Activated CD4-positive, alpha-beta T cell treated with anti-CD3 and anti-CD28 coated beads, Interleukin-2, amount 10 ng/mL, durations not matched to agents 24 days and 14 days (primary cell): ENCODE results near the gene TYR. TPM values are rescaled to one million over a fixed set of nuclear protein-coding genes. Genes with fewer than 3 reads are reported as not detected.
"Not testable (repeated sequence)": the region's sequence is repeated elsewhere in the genome, so short reads cannot be mapped to it uniquely, and the experiment has no call there.

ENCODE experiments used
- DNase-seq: peaks from one replicate; pipeline ENCODE4 v3.0.0; 2022
- H3K27ac Mint-ChIP-seq: one replicate; pipeline ENCODE4 v1.8.0; 2022; ENCODE audit warnings: mild to moderate bottlenecking, mixed read lengths
- H3K27me3 Mint-ChIP-seq: one replicate; pipeline ENCODE4 v1.8.0; 2022; ENCODE audit warnings: mixed read lengths
- H3K36me3 Mint-ChIP-seq: one replicate; pipeline ENCODE4 v1.8.0; 2022; ENCODE audit warnings: low read depth, mild to moderate bottlenecking, mixed read lengths
- H3K4me1 Mint-ChIP-seq: one replicate; pipeline ENCODE4 v1.8.0; 2021; ENCODE audit warnings: mixed read lengths
- H3K4me3 Mint-ChIP-seq: one replicate; pipeline ENCODE4 v1.8.0; 2022; ENCODE audit warnings: mild to moderate bottlenecking, moderate library complexity, mixed read lengths
- H3K9me3 Mint-ChIP-seq: one replicate; pipeline ENCODE4 v1.8.0; 2021; ENCODE audit warnings: mixed read lengths
- intact Hi-C: fragments of 100-400 bp; cut with micrococcal nuclease; formaldehyde crosslinking; loops from one replicate; pipeline ENCODE4 v1.15.1; 2023
- total RNA-seq: library from RNA; stranded (reverse); gene quantifications from 2 replicates; pipeline ENCODE4 v1.2.3, GENCODE V29; 2022

The TYR gene
- total RNA-seq, 1 donor from 2014 or later: not detected

DNA sequence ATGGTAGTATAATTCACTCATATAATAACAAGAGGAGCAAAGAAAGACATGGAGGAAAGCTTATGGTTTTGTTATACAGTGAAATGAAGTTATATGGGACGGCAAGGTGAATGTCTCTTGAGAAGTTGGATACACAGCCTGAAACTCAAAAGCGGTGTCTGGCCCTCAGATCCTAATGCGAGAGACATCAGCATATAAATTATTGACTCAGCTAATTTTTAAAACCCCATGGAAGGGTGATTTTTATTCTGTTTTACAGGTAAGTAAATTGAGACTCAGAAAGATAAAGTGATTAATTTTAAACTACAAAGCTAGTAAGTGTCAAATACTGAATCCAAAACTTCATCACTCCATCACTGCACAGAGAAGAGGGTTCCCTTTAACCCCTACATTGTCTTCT, 110.3 kb downstream of the TYR start:
- DNase-seq, H3K4me3 Mint-ChIP-seq, H3K27ac Mint-ChIP-seq, H3K27me3 Mint-ChIP-seq, H3K9me3 Mint-ChIP-seq, H3K4me1 Mint-ChIP-seq, intact Hi-C loops, H3K36me3 Mint-ChIP-seq: not testable (repeated sequence)

DNA sequence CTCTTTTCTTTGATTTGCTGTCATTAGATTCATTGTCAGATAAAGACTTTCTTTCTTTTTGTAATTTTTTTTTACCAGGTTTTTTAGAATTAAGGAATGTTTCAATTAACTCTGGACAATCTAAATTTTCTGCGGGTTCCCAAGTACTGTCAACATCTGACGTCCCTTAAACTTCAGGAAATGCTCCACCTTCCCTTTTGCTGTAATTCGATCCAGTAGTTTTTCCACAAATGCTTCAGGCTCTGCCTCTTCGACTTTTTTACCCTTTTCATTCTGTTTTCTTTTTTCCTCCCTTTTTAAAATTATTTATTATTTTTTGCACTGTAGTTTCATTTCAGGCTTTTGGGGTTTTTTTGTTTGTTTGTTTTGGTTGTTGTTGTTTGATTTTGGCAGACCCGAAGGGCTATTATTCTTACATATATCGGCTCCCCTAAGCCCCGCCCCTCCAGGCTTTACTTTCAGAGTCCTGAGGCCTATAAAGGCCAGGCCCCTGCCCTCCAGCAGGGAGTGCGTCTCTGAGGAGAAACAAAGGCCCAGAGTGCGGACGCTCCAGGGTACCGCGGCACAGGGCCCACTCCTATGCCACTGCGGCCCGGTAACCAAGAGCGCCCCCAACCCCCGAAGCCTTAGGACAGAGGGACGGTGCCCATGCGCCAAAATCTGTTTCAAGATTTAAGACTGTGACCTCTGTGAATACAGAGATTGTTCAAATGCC, 116.4 kb downstream of the TYR start:
- H3K9me3 Mint-ChIP-seq: no peaks in the 10 kb centered on the region

DNA sequence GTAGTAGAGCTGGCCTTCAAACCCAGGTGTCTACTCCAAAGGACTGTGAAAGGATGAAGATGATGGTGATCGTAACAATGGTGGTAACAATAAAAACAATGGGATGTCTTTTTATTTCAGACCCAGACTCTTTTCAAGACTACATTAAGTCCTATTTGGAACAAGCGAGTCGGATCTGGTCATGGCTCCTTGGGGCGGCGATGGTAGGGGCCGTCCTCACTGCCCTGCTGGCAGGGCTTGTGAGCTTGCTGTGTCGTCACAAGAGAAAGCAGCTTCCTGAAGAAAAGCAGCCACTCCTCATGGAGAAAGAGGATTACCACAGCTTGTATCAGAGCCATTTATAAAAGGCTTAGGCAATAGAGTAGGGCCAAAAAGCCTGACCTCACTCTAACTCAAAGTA, 117.3 kb downstream of the TYR start:
- H3K4me3 Mint-ChIP-seq, H3K4me1 Mint-ChIP-seq, H3K27me3 Mint-ChIP-seq, H3K9me3 Mint-ChIP-seq, DNase-seq, intact Hi-C loops, H3K27ac Mint-ChIP-seq, H3K36me3 Mint-ChIP-seq: not testable (repeated sequence)

More for the DNA sequence above, 116.4 kb downstream of the TYR start:
- no peaks in the 10 kb centered on the region for H3K27me3 Mint-ChIP-seq
- no peak for DNase-seq
- H3K4me3 Mint-ChIP-seq: no peak overlapping the region
- no peaks in the 10 kb centered on the region for H3K36me3 Mint-ChIP-seq
- H3K27ac Mint-ChIP-seq: no peak overlapping the region
- no peaks in the 10 kb centered on the region for H3K4me1 Mint-ChIP-seq
- intact Hi-C loops: no loop called here

DNA sequence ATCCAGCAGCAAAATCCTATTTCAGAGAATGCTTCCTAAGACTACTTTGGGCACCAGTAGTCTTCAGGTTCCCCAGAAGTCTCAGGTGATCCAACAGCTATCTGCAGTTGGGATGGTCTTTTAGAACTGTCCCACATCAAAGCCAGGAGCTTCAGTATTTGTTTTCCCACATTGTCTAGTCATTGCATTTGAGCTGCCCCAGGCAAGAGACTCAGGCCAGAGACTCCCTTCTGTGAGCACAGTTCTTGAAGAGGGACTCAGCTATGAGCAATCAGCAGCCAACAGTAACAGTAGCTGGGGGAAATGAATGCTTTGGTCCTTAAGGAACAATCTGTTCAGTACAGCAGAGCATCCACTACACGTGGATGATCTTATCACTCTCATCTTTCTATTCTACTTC, 125.4 kb downstream of the TYR start:
- H3K9me3 Mint-ChIP-seq, H3K4me1 Mint-ChIP-seq, intact Hi-C loops, H3K27me3 Mint-ChIP-seq, H3K4me3 Mint-ChIP-seq, H3K36me3 Mint-ChIP-seq, DNase-seq, H3K27ac Mint-ChIP-seq: not testable (repeated sequence)

DNA sequence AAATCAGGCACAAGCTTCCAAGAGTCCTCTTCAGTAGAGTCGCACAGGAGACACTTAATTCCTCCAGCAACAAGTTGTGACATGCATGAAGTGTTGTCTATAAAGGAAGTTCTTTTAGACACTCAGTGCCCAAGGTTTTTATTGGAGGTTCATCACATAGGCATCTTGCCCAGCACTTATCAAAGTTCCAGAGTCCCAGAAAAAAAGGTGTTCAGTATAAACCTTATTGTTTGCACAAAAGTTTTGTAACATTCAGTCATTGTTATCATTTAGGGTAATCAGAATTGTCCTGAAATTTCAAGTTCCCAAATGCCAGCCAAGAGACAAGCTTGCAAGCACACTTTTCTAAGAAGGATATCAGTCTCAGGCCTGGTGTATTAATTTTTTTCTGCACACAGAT, 130.6 kb downstream of the TYR start:
- DNase-seq, H3K9me3 Mint-ChIP-seq, intact Hi-C loops, H3K36me3 Mint-ChIP-seq, H3K27me3 Mint-ChIP-seq, H3K4me3 Mint-ChIP-seq, H3K4me1 Mint-ChIP-seq, H3K27ac Mint-ChIP-seq: not testable (repeated sequence)

DNA sequence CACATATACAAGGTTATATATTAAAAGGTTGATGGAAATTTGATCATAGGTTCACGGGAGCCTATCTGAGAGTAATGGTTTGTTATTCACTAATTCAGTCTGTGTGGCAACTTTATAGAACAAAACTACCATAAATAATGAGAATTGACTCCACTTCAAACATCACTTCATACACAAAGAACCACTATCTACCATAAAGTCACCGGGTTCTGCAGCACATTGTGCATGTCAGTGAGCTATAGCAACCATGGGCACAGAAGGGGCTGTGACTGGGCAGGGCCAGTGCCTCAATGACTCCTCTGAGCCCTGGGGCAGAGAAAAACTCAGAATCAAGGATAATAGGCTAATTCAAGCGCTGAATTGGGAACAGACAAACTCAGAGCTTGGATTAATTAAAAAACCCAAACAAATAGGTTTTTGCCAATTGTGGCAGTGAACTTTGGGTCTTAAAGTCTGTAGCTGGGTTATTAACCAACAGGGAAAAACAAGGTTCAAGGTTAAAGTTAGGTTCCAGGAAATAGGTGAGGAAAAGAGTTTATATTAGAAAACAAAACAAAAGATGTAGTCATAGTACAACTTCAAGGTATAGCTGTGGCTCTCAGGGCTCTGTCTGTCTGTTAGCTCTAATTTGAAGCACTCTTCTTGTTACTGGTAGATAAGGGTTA, 131.8 kb downstream of the TYR start:
- DNase-seq, H3K36me3 Mint-ChIP-seq, H3K9me3 Mint-ChIP-seq, intact Hi-C loops, H3K27ac Mint-ChIP-seq, H3K4me1 Mint-ChIP-seq, H3K27me3 Mint-ChIP-seq, H3K4me3 Mint-ChIP-seq: not testable (repeated sequence)

DNA sequence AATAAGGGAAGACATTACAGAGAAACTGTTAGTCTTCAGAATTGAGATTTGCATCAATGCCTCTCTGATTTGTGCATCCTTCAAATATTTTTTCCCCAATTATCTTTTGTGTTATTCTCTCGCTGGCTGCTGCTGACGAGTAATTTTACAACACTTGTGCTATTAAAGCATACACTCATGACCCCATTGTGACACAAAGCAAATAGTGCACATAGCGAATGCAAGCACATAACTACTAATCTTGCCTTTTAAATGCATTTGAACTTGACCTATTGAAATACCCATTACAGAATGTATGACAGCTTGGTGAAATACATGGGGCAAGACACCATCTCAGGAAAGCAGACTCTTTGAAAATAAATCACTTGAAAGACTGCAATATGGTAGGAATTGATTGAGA, 132.9 kb downstream of the TYR start:
- intact Hi-C loops, H3K36me3 Mint-ChIP-seq, H3K4me3 Mint-ChIP-seq, H3K27me3 Mint-ChIP-seq, H3K9me3 Mint-ChIP-seq, H3K27ac Mint-ChIP-seq, DNase-seq, H3K4me1 Mint-ChIP-seq: not testable (repeated sequence)

DNA sequence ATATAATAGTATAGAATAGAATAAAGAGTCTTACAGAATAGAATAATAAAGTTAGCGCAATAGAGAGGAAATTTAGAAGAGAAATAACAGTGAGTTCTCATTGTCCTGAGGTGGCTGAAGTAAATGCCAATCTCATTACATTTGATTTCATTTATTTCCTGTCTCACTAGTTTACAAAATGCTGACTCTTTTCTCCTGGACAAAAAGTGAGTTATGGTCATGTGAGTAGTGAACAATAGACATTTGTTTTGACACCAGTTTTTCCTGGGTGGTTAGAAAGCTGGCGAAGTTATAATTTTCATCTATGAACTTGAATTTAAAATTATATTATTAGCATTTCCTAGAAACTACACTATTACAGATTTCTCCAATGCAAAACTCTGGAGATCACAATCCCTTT, 143.7 kb downstream of the TYR start:
- Mint-ChIP-seq H3K27ac (no peak overlapping the region), H3K36me3 (no peaks in the 10 kb centered on the region), H3K4me1 (no peaks in the 10 kb centered on the region), H3K9me3 (peaks cover 7% of the 10 kb centered on the region), H3K27me3 (no peaks in the 10 kb centered on the region), H3K4me3 (no peak overlapping the region)
- DNase-seq: no peak
- intact Hi-C loops: no loop called here

DNA sequence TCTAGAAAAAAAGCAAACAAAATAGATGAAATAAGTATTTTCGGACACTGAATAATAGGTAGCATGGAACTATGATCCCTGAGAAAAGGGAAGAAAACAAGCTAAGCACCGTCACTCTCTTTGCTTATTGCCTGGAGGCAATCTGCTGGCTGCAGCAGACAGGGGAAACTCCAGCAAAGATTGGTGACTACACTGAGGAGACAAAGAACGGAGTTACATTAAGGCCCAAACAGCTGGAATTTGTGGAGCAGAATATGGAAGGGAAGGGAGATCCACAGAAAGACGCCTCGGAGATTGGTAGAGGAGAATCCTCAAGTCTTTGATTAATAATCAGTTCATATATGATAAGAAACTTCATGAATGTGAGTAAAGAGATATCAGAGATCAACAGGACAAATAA, 150.2 kb downstream of the TYR start:
- Mint-ChIP-seq H3K27me3 (no peaks in the 10 kb centered on the region), H3K9me3 (no peaks in the 10 kb centered on the region), H3K27ac (no peak overlapping the region), H3K4me1 (no peaks in the 10 kb centered on the region), H3K36me3 (no peaks in the 10 kb centered on the region), H3K4me3 (no peak overlapping the region)
- intact Hi-C loops: no loop called here
- no peak for DNase-seq

DNA sequence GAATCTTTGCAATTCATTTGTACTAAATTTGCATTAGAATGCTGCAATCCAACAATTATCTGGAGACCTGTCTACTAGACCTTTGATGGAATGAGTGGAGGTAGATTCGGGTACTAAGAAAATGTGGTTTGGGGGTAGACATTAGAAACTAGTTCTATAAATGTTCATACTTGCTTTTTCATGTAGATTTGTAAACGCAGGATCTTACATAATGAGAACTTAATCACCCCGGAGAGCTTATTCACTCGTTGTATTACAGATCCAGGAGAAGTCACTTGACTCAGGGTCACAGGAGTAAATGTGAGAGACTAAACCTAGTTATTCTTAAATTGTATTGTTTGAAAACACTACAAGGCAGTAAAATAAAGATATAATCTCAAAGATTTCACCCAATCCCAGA, 154.3 kb downstream of the TYR start:
- H3K27me3 Mint-ChIP-seq, H3K36me3 Mint-ChIP-seq, H3K4me1 Mint-ChIP-seq, intact Hi-C loops, DNase-seq, H3K4me3 Mint-ChIP-seq, H3K9me3 Mint-ChIP-seq, H3K27ac Mint-ChIP-seq: not testable (repeated sequence)

DNA sequence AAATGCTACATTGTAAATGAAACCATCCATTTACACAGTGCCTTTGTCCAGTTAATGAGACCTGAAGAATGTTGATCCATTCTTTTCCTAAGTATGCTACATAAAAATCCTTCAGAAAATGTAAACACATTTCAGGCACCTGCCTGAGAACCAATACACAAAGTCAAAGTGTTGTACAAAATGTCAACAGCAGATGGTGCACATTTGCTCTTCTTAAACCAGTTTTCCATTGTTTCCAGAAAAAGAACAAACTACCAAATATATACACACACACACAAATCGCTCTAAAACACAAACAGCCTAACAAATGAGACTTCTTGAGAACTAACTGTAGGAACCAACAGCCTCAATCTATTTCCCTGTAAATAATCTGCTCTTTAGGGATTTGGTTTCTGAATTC, 156.0 kb downstream of the TYR start:
- H3K36me3 Mint-ChIP-seq, intact Hi-C loops, DNase-seq, H3K27me3 Mint-ChIP-seq, H3K9me3 Mint-ChIP-seq, H3K27ac Mint-ChIP-seq, H3K4me1 Mint-ChIP-seq, H3K4me3 Mint-ChIP-seq: not testable (repeated sequence)

DNA sequence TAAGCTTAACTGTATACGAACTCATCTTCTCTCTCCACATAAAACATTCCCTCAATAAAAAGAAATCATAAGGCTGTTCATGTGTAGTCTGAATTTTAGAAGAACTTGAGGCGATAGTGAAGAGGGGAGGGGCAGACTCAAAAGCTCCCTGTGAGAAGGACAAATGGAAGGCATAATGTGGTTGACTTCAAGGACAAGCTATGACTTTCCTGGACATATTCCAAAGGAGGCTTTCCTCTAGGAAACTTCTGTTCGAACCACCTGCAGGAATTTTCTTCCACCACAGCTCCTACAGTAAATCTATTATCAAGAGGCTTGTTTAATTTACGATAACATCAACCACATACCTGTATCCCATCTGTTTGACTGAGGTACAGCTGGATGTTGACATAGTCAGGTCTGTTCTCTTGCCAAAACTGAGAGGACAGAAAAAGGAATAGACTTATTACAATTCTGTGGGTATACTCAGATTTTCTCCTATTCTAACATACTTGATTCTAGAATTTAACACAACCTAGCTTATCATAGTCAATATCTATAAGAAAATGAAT, 159.5 kb downstream of the TYR start:
- not testable (repeated sequence) for H3K27me3 Mint-ChIP-seq

DNA sequence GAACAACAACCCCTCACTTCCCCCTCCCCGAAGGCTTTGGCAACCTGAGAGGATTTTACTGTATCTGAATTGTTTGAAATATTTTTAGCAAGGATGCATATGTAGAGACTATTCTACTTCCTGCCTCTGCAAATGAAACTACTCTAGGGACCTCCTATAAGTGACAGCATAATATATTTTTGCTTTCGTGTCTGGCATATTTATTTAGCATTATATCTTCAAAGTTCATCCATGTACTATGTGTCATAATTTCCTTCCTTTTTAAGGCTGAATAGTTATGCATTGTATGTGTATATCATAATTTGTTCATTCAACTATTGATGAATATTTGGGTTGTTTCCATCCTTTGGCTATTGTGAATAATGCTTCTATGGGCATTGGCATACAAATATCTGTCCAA, 160.4 kb downstream of the TYR start:
- intact Hi-C loops: not testable (repeated sequence)

More for the DNA sequence above, 159.5 kb downstream of the TYR start:
- intact Hi-C loops, H3K36me3 Mint-ChIP-seq, H3K27ac Mint-ChIP-seq, H3K9me3 Mint-ChIP-seq, H3K4me1 Mint-ChIP-seq, H3K4me3 Mint-ChIP-seq, DNase-seq: not testable (repeated sequence)

DNA sequence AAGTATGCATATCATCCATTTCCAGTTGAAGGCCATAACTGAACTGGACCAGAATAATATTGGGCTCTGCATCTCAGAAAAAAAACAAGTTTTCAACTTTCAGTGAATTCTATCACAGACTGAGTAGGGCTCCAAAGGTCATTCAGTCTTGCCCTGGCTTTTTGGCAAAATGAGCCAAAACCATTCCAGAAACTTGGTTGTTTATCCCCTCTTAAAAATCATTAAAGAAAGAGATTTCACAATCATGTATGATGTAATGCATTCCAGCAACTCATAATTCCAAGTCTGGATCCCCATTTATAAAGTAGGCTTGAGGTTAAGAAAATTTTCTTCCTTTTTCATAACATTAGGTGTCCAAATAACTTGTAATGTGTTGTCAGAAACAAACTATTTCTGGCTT, 162.8 kb downstream of the TYR start:
- DNase-seq, H3K4me1 Mint-ChIP-seq, intact Hi-C loops, H3K4me3 Mint-ChIP-seq, H3K27me3 Mint-ChIP-seq, H3K27ac Mint-ChIP-seq, H3K9me3 Mint-ChIP-seq, H3K36me3 Mint-ChIP-seq: not testable (repeated sequence)

More for the DNA sequence above, 160.4 kb downstream of the TYR start:
- H3K9me3 Mint-ChIP-seq, H3K4me3 Mint-ChIP-seq, H3K36me3 Mint-ChIP-seq, H3K27ac Mint-ChIP-seq, H3K27me3 Mint-ChIP-seq, DNase-seq, H3K4me1 Mint-ChIP-seq: not testable (repeated sequence)
